H4 (cell line): ENCODE results near the gene CNGA3. TPM values are rescaled to one million over a fixed set of nuclear protein-coding genes. Genes with fewer than 3 reads are reported as not detected.
A peak's percentile ranks its signal among the peaks of the same experiment; 100 is the strongest.
"Not testable (repeated sequence)": the region's sequence is repeated elsewhere in the genome, so short reads cannot be mapped to it uniquely, and the experiment has no call there.

Experiments
- DNase-seq: peaks from one replicate; pipeline ENCODE4 v3.0.0-alpha.2; 2015; ENCODE audit warnings: low spot score
- total RNA-seq: library from RNA; depleted of rRNA; stranded (reverse); fragments of >200 nt; shearing (Covaris generic); gene quantifications from 2 replicates; pipeline ENCODE4 v1.2.3, GENCODE V29; 2014

CNGA3 gene
- total RNA-seq, 1 experiment from 2014 or later: not detected

DNA sequence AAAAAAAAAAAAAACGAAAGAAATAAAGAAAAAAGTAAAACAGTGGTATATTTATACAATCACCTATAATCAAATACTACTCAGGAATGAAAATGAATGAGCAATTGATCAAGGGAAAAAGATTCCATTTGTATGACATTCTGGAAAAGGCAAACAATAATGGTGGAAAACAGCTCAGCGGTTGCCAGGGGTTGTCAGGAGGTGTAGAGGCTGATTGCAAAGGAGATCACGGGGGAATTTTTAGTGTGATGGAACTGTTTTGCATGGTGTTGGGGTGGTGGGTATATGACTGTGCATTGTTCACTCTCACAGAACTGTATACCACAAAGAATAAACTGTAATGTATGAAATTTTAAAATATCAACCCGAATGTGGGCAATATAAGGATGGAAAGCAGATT lies 52.9 kb downstream of the CNGA3 start:
- DNase-seq: no peak

DNA sequence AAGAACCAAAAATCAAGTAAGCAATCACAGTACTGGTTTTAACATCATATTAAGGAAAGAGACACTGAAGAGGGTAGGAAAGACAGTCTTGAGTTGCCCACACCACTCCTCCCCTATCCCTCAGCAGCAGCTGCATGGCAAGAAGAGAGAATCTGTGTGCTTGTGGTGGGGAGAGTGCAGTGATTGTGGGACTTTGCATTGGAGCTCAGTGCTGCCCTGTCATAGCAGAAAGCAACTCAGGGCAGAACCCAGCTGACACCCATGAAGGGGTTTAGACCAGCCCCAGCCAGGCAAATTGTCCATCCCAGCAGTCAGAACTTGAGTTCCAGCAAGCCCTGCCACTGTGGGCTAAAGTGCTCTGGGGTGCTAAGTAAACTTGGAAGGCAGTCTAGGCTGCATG lies 57.6 kb downstream of the CNGA3 start:
- no peak for DNase-seq

DNA sequence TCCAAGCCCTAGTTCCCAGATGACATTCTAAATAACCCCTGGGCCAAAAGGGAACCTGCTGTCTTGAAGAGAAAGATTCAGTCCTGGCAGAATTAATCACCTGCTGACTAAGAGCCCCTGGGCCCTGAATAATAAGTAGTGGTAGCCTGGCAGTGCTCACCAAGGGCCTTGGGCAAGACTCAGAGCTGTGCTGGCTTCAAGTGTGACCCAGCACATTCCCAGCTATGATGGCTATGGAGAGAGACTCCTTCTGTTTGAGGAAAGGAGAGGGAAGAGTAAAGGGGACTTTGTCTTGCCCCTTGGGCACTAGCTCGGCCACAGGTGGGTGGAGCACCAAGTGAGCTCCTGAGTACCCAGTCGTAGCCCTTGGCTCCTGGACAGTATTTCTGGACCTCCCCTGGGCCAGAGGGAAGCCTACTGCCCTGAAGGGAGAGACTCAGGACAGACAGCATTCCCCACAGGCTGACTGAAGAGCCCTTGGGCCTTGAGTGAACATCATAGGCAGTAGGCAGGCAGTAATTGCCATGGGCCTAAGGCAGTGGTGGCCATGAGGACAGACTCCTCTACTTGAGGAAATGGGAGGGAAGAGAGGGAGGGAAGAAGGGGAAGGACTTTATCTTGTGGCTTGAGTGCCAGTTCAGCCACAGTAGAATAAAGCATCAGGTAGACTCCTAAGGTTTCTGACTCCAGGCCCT lies 58.4 kb downstream of the CNGA3 start:
- DNase-seq: no peak

DNA sequence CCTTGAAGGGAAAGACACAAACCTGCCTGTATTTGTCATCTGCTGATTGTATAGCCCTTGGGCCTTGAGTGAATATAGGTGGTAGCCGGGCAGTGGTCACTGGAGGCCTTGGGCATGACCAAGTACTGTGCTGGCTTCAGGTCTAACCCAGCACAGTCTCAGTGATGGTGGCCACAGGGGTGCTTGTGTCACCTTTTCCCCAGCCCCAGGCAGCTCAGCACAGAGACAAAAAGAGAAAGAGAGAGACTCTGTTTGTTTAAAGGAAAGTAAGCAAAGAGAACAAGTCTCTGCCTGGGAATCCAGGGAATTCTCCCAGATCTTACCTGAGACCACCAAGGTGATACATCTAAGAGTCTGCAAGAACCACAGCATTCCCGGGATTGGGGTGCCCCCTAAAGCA lies 59.0 kb downstream of the CNGA3 start:
- no peak for DNase-seq

DNA sequence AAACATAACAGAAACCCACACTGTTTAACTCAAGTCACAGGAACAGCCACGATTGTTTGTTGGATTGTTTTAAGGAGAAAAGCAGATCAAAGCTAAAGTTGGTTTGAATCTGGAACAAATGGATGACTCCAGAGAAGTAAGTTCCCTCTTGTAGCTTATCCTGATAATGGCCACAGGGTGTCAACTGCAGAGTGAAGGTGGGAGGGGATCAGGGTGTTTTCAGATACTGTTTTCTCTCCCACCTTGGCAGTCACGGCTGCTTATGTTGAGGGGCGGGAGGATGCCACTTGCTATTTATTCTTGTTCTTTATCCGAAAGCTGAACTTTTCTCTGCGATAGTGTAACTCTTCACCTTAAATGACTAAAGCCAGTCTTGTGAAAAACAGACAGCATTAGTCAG lies 61.9 kb downstream of the CNGA3 start:
- no peak for DNase-seq

DNA sequence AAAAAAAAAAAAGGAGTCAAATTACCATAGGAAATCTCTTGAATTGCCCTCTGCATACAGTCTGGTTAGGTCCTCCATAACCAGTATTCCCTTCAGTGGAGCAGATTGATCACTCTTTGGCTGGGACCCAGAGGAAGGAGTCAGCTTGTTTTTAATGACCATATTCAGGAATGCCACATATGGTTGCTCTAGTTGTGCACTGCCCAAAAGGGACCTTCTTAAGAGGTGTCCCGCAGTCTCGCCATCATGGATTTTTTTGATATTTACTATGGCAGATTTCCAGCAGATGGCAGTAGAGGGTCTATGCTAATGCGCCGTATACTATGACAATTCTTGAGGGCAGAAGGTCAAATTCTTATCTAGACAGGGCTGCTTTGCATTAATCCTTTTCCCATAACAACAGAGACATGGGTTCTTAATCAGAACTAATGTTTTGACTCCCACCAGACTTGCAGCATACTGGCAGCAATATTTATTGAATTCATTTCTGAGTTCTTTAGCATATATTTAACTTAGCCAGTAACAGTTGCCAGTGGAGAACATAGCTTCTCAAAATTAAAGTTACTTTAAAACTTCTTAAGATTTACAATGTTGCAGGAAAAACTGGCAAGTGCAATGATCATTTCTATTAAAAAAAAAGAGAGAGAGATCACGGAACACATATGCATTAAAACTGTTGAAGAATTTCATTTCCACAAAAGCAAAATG lies 66.6 kb downstream of the CNGA3 start:
- peak; percentile 48 for DNase-seq

DNA sequence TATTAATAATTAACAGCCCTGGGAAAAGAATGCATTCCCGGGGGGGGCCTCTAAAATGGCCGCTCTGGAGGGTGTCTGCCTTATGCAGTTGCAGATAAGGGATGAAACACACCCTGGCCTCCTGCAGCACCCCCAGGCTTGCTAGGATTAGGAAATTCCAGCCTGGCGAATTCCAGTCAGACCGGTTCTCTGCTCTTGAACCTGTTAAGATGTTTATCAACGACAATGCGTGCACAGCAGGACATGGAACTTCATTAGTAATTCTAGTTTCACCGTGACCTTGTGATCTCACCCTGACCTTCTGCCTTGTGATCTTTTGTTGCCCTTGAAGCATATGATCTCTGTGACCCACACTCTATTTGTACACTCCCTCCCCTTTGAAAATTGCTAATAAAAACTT lies 68.0 kb downstream of the CNGA3 start:
- DNase-seq: not testable (repeated sequence)

DNA sequence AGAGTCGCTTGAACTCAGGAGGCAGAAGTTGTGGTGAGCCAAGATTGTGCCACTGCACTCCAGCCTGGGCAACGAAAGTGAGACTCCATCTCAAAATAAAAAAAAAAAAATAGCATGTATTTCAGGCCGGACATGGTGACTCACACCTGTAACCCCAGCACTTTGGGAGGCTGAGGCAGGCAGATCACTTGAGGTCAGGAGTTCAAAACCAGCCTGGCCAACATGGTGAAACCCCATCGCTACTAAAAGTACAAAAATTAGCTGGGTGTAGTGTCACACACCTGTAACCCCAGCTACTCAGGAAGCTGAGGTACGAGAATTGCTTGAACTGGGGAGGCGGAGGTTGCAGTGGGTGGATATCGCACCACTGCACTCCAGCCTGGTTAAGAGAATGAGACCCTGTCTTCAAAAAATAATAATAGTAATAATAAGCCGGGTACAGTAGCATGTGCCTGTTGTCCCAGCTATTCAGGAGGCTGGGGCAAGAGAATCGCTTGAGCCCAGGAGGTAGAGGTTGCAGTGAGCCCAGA lies 69.5 kb downstream of the CNGA3 start:
- DNase-seq: not testable (repeated sequence)

DNA sequence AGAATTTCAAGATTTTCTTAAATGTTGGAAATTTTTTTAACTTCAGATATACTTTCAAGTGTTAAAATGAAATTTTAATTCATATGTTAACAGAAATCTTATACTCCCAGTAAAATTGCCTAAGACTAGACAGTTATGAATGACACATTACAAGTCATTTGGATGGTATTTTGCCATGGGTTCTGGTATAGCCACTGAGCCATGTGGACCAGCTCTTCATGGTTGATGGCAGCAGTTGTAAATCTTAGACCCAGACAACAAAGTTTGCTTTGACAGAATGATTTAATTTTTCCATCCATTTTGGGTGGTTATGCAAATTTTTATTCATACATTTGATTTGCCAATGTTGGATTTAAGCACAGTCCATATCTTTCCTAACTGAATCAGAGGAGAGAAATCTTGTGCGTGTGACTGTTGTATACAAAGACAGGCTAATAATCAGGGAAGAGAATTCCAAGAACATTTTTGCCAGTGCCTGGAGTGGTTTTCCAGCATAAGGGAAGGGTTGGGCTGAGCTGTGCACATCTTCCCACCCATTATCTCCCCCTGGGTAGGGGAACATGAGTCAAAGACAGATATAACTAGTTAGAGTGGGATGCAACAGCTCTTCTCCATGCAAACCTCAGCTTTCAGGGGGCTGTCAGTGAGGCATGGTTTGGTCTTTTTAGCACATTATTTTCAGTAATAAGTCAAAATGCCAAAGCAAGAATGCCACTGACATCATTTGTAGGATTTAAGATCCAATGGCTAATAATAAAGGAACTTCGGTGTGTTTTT lies 70.3 kb downstream of the CNGA3 start:
- no peak for DNase-seq

DNA sequence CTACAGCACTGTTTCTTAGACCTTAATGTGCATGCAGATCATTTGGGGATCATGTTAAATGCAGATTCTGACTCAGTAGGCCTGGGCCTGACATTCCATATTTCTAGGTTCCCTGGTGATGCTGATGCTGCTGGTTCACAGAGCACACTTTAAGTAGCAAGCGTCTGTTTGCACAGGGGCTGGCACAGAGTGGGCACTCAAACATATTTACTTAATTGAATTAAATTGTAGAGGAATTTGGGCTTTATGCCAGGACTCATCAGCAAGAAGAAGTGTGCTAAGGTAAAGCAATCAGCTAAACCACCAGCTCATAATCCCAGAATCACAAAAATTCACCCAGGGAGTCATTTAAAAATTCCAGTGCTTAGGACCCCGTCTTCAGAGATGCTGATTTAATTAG lies 73.3 kb downstream of the CNGA3 start:
- DNase-seq: no peak

- DNase-seq: no peak
These were observed 73.9 kb downstream of the CNGA3 start for GRCh38 chr2:98419977-98420725.

GRCh38 chr2:98422449-98422848 lies 76.2 kb downstream of the CNGA3 start:
- no peak for DNase-seq

DNA sequence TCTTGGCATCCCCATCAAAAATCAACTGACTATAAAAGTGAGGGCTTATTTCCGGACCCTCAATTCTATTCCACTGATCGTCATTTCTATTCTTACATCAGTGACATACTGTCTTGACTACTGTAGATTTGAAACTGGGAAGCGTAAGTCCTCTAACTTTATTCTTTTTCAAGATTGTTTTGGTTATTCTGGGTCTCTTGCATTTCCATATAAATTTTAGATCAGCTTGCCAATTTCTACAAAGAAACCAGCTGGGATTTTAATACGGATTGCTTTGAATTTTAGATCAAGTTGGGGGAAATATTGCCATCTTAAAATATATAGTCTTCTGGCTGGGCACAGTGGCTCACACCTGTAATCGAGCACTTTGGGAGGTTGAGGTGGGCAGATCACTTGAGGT lies 80.5 kb downstream of the CNGA3 start:
- DNase-seq: no peak

DNA sequence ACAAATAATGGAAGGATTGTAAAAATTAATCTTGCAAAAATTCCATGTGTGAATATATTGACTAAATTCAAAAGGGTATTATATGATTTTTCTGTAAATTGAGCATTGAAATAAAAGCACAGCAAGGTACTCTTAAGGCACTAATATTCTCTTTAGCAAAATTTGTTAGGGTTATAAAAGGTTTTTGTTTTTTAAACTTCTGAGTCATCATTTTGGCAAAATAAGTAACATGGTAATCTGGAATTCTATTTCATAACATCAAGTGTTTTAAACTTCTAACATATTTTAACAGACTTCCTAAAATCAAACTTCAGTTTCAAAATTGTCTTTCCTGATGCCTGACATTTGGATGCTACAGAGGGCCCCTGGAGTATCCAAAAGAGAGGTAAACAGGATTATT lies 85.9 kb downstream of the CNGA3 start:
- DNase-seq: no peak

- no peak for DNase-seq
These were observed 87.2 kb downstream of the CNGA3 start for GRCh38 chr2:98433363-98433964.

DNA sequence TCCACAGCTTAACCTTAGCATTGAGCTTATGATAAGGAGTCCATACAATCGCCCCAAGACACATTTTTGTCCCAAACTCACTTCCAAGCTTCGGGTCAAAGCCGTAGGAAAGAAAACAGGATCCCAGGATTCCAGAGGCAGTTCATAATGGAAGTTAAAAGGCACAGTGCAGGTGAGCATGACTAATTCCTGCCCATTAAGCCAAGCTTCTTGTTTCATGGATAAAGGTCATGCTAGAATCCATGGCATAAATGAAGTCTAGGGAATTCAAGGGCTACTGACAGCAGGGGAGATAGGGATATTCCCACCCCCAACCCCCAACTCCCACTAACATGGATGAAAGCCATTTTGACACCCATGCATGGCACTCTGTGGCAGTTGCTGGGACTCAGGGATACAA lies 88.2 kb downstream of the CNGA3 start:
- no peak for DNase-seq

DNA sequence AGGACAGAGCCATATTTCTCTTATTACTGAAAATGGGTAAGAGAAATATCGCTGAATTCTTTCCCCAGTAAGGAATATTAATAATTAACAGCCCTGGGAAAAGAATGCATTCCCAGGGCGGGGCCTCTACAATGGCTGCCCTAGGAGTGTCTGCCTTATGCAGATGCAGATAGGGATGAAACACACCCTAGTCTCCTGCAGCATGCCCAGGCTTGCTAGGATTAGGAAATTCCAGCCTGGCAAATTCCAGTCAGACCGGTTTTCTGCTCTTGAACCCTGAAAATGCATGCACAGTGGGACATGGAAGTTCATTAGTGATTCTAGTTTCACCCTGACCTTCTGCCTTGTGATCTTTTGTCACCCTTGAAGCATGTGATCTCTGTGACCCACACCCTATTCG lies 89.4 kb downstream of the CNGA3 start:
- DNase-seq: not testable (repeated sequence)

- no peak for DNase-seq
These were observed 90.5 kb downstream of the CNGA3 start for GRCh38 chr2:98436734-98437133.

GRCh38 chr2:98438190-98439133 lies 92.2 kb downstream of the CNGA3 start:
- DNase-seq: no peak
